NCI-H2227 (cell line): ENCODE data around the gene KCNJ5.
"Not testable (repeated sequence)": the region's sequence is repeated elsewhere in the genome, so short reads cannot be mapped to it uniquely, and the experiment has no call there.

Experiments used
- DNase-seq: peaks from one replicate; lab custom pipeline; 2025; ENCODE audit not compliant: unreplicated experiment; lab: John Stamatoyannopoulos, UW

The KCNJ5 gene

GRCh38 chr11:128909438-128910125 is 18.4 kb downstream of the KCNJ5 start:
- DNase-seq: no peak

GRCh38 chr11:128910576-128910975 is 19.4 kb downstream of the KCNJ5 start:
- DNase-seq: no peak

GRCh38 chr11:128911239-128911638 is 20.1 kb downstream of the KCNJ5 start:
- DNase-seq: no peak

GRCh38 chr11:128911701-128912100 is 20.5 kb downstream of the KCNJ5 start:
- no peak for DNase-seq

GRCh38 chr11:128913806-128914205 is 22.6 kb downstream of the KCNJ5 start:
- no peak for DNase-seq

GRCh38 chr11:128914216-128915148 is 23.3 kb downstream of the KCNJ5 start:
- no peak for DNase-seq

GRCh38 chr11:128915149-128915521 is 24.0 kb downstream of the KCNJ5 start:
- no peak for DNase-seq

- no peak for DNase-seq
These were observed 24.9 kb downstream of the KCNJ5 start for GRCh38 chr11:128916037-128916572.

- no peak for DNase-seq
These were observed 25.5 kb downstream of the KCNJ5 start for GRCh38 chr11:128916681-128917080.

GRCh38 chr11:128917144-128917724 is 26.1 kb downstream of the KCNJ5 start:
- no peak for DNase-seq

- DNase-seq: no peak
These were observed 28.1 kb downstream of the KCNJ5 start for GRCh38 chr11:128919216-128919615.

GRCh38 chr11:128919635-128920034 is 28.5 kb downstream of the KCNJ5 start:
- not testable (repeated sequence) for DNase-seq

- DNase-seq: no peak
These were observed 29.5 kb downstream of the KCNJ5 start for GRCh38 chr11:128920666-128921065.

- no peak for DNase-seq
These were observed 30.6 kb downstream of the KCNJ5 start for GRCh38 chr11:128921793-128922192.

GRCh38 chr11:128924104-128924503 is 32.9 kb downstream of the KCNJ5 start:
- DNase-seq: no peak

GRCh38 chr11:128924510-128925249 is 33.5 kb downstream of the KCNJ5 start:
- DNase-seq: no peak

- no peak for DNase-seq
These were observed 34.1 kb downstream of the KCNJ5 start for GRCh38 chr11:128925250-128925600.

GRCh38 chr11:128926000-128926399 is 34.8 kb downstream of the KCNJ5 start:
- no peak for DNase-seq

GRCh38 chr11:128926437-128927107 is 35.4 kb downstream of the KCNJ5 start:
- DNase-seq: no peak

GRCh38 chr11:128927108-128927461 is 35.9 kb downstream of the KCNJ5 start:
- DNase-seq: no peak
